GM13977 (cell line): ENCODE measurements around the gene NRF1.

Source experiments
- DNase-seq: peaks from one replicate; pipeline ENCODE4 v3.0.0; 2012; ENCODE audit warnings: low spot score
- in situ Hi-C: fragments of 300-500 bp; cut with MboI; formaldehyde crosslinking; loops from one replicate; pipeline ENCODE4 v1.12.0; 2022; ENCODE audit warnings: low sequenced_read_pairs, low pct_unique_long_range_greater_than_20kb, mixed read lengths, inconsistent platforms; ENCODE audit not compliant: unreplicated experiment
- TF ChIP-seq, protein P1 (sequence below): IDR thresholded peaks from 2 replicates; pipeline ENCODE4 v1.5.1; 2012; ENCODE audit warnings: mild to moderate bottlenecking, control low read depth; ENCODE audit not compliant: insufficient read depth; ENCODE audit errors: extremely low read depth, missing control alignments

NRF1 gene

DNA sequence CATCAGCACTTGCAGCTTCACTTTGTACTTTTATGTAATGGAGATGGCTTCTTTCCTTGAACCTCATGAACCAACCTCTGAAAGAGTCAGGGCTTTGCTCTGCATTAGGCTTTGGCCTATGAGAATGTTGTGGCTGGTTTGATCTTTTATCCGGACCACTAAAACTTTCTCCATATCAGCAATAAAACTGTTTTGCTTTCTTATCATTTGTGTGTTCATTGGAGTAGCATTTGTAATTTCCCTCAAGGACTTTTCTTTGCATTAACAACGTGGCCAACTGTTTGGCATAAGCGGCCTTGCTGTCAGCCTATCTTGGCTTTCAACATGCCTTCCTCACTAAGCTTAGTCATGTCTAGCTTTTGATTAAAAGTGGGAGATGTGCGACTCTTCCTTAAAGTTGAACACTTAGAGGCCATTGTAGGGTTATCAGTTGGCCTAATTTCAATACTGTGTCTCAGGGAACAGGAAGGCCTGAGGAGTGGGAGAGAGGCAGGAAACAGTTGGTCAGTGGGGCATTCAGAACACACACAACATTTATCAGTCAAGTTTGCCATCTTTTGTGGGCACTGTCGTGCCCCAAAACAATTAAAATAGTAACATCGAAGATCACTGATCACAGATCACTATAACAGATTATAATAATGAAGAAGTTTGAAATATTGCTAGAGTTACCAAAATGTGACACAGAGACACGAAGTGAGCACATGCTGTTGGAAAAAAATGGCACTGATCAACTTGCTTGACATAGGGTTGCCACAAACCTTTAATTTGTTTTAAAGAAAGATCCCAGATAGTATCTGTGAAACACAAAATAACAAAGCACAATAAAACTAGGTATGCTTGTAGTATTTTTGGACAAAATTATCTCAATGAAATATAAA is 64.7 kb downstream of the NRF1 start:
- TF ChIP-seq, protein P1, sequence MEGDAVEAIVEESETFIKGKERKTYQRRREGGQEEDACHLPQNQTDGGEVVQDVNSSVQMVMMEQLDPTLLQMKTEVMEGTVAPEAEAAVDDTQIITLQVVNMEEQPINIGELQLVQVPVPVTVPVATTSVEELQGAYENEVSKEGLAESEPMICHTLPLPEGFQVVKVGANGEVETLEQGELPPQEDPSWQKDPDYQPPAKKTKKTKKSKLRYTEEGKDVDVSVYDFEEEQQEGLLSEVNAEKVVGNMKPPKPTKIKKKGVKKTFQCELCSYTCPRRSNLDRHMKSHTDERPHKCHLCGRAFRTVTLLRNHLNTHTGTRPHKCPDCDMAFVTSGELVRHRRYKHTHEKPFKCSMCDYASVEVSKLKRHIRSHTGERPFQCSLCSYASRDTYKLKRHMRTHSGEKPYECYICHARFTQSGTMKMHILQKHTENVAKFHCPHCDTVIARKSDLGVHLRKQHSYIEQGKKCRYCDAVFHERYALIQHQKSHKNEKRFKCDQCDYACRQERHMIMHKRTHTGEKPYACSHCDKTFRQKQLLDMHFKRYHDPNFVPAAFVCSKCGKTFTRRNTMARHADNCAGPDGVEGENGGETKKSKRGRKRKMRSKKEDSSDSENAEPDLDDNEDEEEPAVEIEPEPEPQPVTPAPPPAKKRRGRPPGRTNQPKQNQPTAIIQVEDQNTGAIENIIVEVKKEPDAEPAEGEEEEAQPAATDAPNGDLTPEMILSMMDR, result no peak
- in situ Hi-C loops, result no loop called here
- no peak for DNase-seq

DNA sequence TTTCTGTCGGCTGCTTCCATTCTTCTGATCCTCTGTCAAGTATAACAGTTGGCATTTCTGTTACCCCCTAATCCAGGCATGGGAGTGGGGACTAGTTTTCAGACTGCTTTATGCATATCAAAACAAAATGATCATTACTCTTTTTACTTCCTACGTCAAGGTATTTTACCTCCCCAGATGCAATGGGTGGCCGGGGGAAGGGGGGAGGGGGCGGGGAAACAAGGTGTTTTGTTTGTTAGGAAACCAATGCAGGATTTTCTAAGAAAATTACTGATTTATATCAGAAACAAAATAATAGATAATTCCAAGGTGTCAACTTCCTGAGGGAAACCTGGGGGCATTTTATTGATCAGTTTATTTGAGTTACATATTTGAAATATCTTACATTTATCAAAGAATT is 66.3 kb downstream of the NRF1 start:
- in situ Hi-C loops, result no loop called here
- DNase-seq, result no peak
- TF ChIP-seq, protein P1, result no peak

DNA sequence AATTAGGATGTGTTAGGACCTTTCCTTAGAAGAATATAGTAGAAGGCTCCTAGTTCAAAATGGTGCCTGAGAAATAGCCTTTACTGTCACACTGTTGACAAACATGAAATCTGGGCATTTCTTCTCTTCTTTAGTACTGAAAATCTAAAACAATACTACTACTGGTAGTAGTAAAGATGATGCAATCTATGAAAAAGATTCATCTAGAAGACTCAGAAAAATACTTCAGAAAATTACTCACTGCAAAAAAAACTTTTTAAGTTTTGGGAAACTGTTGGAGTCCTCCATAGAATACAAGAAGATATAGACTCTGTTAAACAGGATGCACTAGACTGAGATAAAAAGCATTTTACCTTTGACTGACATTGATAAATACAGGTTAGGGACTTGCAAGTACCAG is 67.1 kb downstream of the NRF1 start:
- in situ Hi-C loops, result no loop called here
- TF ChIP-seq, protein P1, result no peak
- no peak for DNase-seq

DNA sequence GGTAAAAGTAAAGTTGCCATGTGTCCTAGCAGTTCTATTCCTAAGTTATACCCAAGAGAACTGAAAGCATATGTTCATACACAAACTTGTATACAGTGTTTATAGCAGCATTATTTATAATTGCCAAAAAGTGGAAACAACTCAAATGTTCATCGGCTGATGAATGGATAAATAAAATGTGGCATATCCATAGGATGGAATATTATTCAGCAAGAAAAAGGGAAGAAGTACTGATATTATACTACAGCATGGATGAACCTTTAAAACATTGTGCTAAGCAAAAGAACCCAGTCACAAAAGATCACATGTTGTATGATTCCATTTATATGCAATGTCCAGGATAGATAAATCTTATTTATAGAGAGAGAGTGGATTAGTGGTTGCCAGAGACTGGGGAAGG is 68.9 kb downstream of the NRF1 start:
- no peak for DNase-seq
- in situ Hi-C loops, result no loop called here
- TF ChIP-seq, protein P1, result no peak

DNA sequence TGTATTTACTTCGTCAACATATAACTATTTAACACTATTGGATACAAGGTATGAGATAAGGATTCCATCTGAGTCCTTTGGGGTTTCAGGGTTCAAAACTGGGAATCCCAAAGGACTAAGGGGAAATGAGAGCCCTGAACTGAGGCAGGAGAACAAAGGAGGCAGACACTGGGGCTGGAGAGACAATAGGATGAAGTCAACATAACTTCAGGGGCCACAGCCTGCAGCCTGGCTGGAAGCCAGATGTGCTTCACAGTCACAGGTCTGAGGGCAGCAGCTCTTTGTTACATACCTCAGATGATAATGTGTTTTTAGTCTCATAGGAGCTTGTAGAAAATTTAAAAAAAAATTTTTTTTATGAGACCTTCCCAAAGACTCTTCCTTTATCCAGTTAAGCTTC is 73.3 kb downstream of the NRF1 start:
- DNase-seq, result no peak
- in situ Hi-C loops, result no loop called here
- TF ChIP-seq, protein P1, result no peak

DNA sequence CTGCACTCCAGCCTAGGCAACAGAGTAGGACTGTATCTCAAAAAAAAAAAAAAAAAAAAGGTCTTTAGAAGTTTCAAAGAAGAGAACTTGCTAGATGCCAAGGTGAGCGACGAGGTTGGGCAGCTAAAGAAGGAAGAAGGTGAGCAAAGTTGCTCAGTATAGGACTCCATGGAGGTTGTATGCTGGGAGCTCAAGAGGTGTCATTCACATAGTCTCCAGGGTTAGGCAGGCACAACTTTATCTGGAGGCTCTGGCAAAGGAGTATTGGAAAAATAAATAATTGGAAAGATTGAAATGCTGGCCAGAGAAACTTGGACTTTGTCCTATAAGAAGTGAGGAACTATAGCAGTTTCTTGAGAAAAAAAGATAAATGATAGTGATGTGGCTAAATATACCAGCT is 74.5 kb downstream of the NRF1 start:
- TF ChIP-seq, protein P1, result no peak
- DNase-seq, result no peak
- in situ Hi-C loops, result no loop called here
